ENCODE measurements around the gene OR8B8. TPM values are rescaled to one million over a fixed set of nuclear protein-coding genes. Genes with fewer than 3 reads are reported as not detected.
A peak's percentile ranks its signal among the peaks of the same experiment; 100 is the strongest.

OR8B8 gene, protein sequence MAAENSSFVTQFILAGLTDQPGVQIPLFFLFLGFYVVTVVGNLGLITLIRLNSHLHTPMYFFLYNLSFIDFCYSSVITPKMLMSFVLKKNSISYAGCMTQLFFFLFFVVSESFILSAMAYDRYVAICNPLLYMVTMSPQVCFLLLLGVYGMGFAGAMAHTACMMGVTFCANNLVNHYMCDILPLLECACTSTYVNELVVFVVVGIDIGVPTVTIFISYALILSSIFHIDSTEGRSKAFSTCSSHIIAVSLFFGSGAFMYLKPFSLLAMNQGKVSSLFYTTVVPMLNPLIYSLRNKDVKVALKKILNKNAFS
- total RNA-seq = not detected
- 0 reads per million in 2 donors for total RNA-seq

DNA sequence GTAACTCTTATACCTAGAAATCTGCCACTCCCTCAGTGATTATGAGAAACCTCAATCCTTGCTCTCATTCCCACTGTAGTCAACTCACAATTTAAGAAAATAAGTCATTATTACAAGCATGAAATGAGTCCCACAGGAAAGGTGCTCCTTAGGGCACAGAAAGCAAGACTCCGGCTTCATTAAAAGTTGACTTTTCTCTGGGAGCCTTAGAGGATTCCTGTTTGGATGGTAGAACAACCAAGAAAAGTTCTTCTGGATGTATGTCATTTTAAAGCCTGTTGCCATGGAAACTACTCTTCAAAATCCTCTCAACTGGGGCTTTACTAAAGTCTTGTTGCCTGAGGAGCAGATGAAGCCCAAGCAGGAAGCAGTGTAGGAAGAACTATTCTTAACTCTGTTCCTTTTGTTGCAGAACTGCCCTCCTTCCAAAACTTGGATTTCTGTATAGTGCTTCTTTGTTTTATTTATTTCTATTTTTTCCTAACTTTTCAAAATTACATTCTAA lies at the start of gene OR8B8:
Gene OR8B8 (minus strand): TSS at position 51 of the 505 bp plus-strand sequence. CDS start 4,611 bp downstream, outside the sequence.
- no peaks in the 10 kb centered on the region for H3K36me3 Mint-ChIP-seq (ENCODE audit: low read depth)
- H3K4me1 Mint-ChIP-seq = no peaks in the 10 kb centered on the region
- DNase-seq (no peak), ATAC-seq (no peak)
- H3K27ac Mint-ChIP-seq = no peak within 1 kb of the TSS
- H3K4me3 Mint-ChIP-seq = no peak within 1 kb of the TSS
- H3K27me3 Mint-ChIP-seq = peaks cover 18% of the 10 kb centered on the region
- no peaks in the 10 kb centered on the region for H3K9me3 ChIP-seq (ENCODE audit: control insufficient read depth, low read length, poor library complexity, severe bottlenecking)

DNA sequence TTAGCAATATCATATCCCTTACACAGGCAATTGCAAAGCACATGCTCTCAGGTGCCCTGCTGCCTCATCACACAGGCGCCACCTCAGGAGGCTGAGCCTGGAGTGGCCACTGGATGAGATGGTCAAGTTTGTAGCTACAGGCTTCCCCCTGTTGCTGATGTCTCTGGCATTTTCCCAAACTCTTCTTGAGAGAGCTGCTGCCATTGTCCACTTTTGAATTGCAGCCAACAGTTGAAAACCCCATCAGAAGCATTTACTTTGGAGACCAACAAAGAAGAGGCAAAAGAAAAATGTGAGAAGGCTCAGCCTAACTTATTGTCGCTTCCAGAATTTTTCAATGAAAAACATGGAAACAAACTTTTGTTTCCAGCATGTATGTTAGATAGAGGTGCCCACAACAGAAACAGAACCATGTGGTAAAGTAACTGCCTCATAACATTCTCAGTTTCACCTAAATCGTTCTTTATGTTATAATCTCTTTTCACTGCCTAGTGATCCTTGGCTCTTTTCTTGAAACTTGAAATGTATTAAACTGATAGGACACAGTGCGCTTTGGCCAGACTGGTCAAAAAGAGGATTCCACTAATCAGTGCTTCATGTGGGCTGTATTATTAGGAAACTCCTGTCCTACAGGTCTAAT lies 47.6 kb upstream of the OR8B8 start:
- ATAC-seq (no peak), DNase-seq (no peak)
- H3K27ac Mint-ChIP-seq = no peak overlapping the region
- H3K4me3 Mint-ChIP-seq = no peak overlapping the region
- no peaks in the 10 kb centered on the region for H3K36me3 Mint-ChIP-seq (ENCODE audit: low read depth)
- peaks cover 4% of the 10 kb centered on the region for H3K27me3 Mint-ChIP-seq
- no peaks in the 10 kb centered on the region for H3K4me1 Mint-ChIP-seq
- H3K9me3 ChIP-seq (ENCODE audit: control insufficient read depth, low read length, poor library complexity, severe bottlenecking) = no peaks in the 10 kb centered on the region

GRCh38 chr11:124483422-124483821 lies 37.9 kb upstream of the OR8B8 start:
- Mint-ChIP-seq H3K4me1 (peaks cover 8% of the 10 kb centered on the region), H3K36me3 (ENCODE audit: low read depth) (no peaks in the 10 kb centered on the region), H3K4me3 (no peak overlapping the region), H3K27ac (no peak overlapping the region), H3K27me3 (peaks cover 16% of the 10 kb centered on the region)
- H3K9me3 ChIP-seq (ENCODE audit: control insufficient read depth, low read length, poor library complexity, severe bottlenecking) = no peaks in the 10 kb centered on the region
- no peak for DNase-seq
- ATAC-seq = no peak

DNA sequence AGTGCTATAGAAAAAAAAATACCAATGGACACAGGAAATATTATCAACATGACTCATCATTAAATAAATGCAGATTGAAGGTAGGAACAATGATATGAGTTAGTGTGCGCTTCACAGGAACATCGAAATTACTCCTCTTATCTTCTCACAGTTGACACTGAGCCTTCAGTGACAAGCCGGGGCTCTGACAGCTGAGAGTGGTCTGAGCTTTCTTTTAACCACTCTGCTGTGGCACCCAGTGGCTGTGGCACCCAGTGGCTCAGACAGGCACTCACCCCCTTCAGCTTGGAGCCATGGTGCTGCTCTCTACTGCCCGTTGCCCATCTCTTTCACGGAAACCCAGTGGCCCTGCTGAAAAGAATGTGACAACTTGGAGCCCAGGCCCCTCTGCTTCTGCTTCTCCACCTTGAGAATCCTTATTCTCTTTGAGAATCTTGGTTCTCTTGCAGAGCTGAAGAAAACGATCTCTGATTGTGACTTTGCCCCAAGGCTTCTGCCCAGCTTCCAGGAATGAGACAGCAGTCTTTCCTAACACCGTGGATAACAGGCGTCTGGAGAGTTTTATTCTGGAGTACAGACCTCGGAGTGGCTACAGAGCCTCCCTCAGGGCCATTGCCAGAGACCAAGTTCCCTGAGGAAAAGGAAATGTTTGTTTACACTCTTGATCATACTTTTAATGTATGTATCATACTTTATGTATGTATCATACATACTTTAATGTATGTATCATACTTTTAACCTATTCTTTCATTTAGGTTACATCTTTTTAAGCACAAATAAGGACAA lies 37.1 kb upstream of the OR8B8 start:
- Mint-ChIP-seq H3K27ac (no peak overlapping the region), H3K4me3 (peak overlapping the region; percentile 34)

DNA sequence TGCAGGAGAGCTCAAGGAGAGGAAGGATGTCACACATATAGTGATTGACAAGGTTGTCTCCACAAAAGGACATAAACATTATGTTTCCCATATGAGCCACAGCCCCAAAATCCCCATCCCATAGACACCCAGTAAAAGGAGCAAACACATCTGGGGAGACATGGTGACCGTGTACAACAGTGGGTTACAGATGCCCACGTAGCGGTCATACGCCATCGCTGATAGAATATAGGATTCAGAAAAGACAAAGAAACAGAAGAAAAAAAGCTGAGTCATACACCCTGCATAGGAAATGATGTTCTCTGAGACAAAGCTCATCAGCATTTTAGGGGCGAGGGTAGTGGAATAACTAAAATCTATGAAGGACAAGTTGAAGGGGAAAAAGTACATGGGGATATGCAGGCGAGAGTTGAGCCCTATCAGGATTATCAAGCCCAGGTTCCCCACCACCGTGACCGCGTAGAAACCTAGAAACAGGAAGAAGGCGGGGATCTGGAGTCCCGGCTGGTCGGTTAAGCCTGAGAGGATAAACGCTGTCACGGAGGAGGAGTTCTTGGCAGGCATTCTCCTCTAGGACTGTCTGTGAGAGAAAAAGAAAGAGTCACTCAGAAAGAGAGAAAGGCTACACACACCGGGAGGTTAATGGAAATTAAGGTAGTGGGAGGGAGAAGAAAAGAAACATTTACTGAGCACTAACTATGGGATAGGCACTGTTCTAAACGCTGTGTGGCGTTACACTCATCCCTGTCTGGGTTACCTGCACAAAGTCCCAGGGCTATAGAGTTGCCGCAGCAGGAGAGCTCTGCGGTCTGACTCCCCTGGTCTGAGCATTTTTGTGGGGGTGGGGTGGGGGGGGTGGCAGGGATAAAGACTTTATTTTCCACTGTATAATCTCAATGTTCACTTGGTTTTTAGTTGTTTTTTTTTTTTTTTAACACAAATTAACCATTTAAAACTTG lies 36.1 kb upstream of the OR8B8 start:
- ATAC-seq (no peak), DNase-seq (no peak)
- H3K9me3 ChIP-seq (ENCODE audit: control insufficient read depth, low read length, poor library complexity, severe bottlenecking) = no peaks in the 10 kb centered on the region
- peaks cover 8% of the 10 kb centered on the region for H3K4me1 Mint-ChIP-seq
- H3K27ac Mint-ChIP-seq = no peak overlapping the region
- peak overlapping the region; percentile 47 for H3K4me3 Mint-ChIP-seq
- peaks cover 16% of the 10 kb centered on the region for H3K27me3 Mint-ChIP-seq
- H3K36me3 Mint-ChIP-seq (ENCODE audit: low read depth) = no peaks in the 10 kb centered on the region

More for the DNA sequence above, 37.1 kb upstream of the OR8B8 start:
- Mint-ChIP-seq H3K27me3 (peaks cover 16% of the 10 kb centered on the region), H3K36me3 (ENCODE audit: low read depth) (no peaks in the 10 kb centered on the region), H3K4me1 (peaks cover 8% of the 10 kb centered on the region)
- no peaks in the 10 kb centered on the region for H3K9me3 ChIP-seq (ENCODE audit: control insufficient read depth, low read length, poor library complexity, severe bottlenecking)
- no peak for DNase-seq
- no peak for ATAC-seq

DNA sequence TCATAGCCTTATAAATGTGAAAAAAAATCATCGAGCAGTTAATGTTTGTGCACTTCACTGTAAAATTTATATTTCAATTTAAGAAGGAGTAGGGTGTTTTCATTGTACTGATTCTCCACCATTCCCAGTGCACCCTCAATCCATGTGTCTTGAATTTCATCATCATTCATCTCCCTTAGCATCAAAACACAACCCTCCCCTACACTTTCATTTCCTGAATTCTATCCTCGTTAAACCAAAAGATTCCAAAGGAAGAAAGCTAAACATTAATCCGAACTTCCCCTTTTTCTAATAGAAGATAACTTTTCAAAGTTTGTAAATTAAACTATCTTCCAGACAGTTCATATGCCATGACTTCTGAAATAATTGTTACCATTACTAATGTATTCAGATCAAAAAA lies 34.1 kb upstream of the OR8B8 start:
- H3K4me1 Mint-ChIP-seq = peaks cover 8% of the 10 kb centered on the region
- no peaks in the 10 kb centered on the region for H3K36me3 Mint-ChIP-seq (ENCODE audit: low read depth)
- H3K4me3 Mint-ChIP-seq = no peak overlapping the region
- peaks cover 27% of the 10 kb centered on the region for H3K27me3 Mint-ChIP-seq
- DNase-seq = no peak
- H3K9me3 ChIP-seq (ENCODE audit: control insufficient read depth, low read length, poor library complexity, severe bottlenecking) = no peaks in the 10 kb centered on the region
- ATAC-seq = no peak
- H3K27ac Mint-ChIP-seq = no peak overlapping the region

GRCh38 chr11:124475265-124475664 lies 29.8 kb upstream of the OR8B8 start:
- Mint-ChIP-seq H3K4me1 (no peaks in the 10 kb centered on the region), H3K36me3 (ENCODE audit: low read depth) (no peaks in the 10 kb centered on the region), H3K27me3 (peaks cover 26% of the 10 kb centered on the region), H3K27ac (no peak overlapping the region), H3K4me3 (no peak overlapping the region)
- no peak for ATAC-seq
- no peaks in the 10 kb centered on the region for H3K9me3 ChIP-seq (ENCODE audit: control insufficient read depth, low read length, poor library complexity, severe bottlenecking)
- DNase-seq = no peak

DNA sequence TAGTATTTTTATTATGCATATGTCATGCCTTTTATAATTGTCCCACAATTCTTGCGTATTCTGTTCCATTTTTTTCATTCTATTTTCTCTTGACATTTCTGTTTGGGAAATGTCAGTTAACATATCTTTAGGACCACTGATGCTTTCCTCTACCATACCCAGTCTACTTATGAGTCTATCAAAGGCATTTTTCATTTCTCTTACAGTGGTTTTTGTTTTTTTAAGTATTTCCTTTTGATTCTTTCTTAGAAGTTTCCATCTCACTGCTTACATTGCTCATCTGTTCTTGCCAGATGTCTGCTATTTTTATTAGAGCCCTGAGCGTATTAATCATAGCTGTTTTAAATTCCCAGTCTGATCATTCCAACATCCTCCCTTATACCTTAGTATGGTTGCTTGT lies 29.3 kb upstream of the OR8B8 start:
- no peaks in the 10 kb centered on the region for H3K9me3 ChIP-seq (ENCODE audit: control insufficient read depth, low read length, poor library complexity, severe bottlenecking)
- H3K4me3 Mint-ChIP-seq = no peak overlapping the region
- DNase-seq (no peak), ATAC-seq (no peak)
- H3K27me3 Mint-ChIP-seq = peaks cover 25% of the 10 kb centered on the region
- H3K4me1 Mint-ChIP-seq = no peaks in the 10 kb centered on the region
- no peak overlapping the region for H3K27ac Mint-ChIP-seq
- H3K36me3 Mint-ChIP-seq (ENCODE audit: low read depth) = no peaks in the 10 kb centered on the region

DNA sequence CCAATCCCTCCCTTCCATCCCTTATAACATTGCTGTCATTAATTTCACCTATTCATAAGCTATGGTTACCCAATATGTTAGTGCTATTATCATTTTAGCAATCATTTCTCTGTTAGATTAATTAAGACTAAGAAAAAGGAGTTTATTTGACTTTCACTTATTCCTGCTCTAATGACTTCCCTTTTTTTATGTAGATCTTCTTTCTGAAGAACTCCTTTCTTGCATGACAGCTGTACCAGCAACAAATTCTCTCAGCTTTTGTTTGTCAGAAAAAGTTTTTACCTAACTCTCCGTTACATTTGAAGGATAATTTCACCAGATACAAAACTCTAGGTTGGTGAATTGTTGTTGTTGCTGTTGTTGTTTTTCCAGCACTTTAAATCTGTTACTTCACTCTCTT lies 28.6 kb upstream of the OR8B8 start:
- ATAC-seq (no peak), DNase-seq (no peak)
- H3K27me3 Mint-ChIP-seq = peaks cover 21% of the 10 kb centered on the region
- H3K36me3 Mint-ChIP-seq (ENCODE audit: low read depth) = no peaks in the 10 kb centered on the region
- H3K27ac Mint-ChIP-seq = no peak overlapping the region
- no peak overlapping the region for H3K4me3 Mint-ChIP-seq
- H3K9me3 ChIP-seq (ENCODE audit: control insufficient read depth, low read length, poor library complexity, severe bottlenecking) = no peaks in the 10 kb centered on the region
- no peaks in the 10 kb centered on the region for H3K4me1 Mint-ChIP-seq

- Mint-ChIP-seq H3K4me1 (no peaks in the 10 kb centered on the region), H3K36me3 (ENCODE audit: low read depth) (no peaks in the 10 kb centered on the region), H3K4me3 (no peak overlapping the region), H3K27me3 (peaks cover 21% of the 10 kb centered on the region), H3K27ac (no peak overlapping the region)
- no peaks in the 10 kb centered on the region for H3K9me3 ChIP-seq (ENCODE audit: control insufficient read depth, low read length, poor library complexity, severe bottlenecking)
- DNase-seq = no peak
- ATAC-seq = no peak
Measured at GRCh38 chr11:124473476-124473875, 28.0 kb upstream of the OR8B8 start.

DNA sequence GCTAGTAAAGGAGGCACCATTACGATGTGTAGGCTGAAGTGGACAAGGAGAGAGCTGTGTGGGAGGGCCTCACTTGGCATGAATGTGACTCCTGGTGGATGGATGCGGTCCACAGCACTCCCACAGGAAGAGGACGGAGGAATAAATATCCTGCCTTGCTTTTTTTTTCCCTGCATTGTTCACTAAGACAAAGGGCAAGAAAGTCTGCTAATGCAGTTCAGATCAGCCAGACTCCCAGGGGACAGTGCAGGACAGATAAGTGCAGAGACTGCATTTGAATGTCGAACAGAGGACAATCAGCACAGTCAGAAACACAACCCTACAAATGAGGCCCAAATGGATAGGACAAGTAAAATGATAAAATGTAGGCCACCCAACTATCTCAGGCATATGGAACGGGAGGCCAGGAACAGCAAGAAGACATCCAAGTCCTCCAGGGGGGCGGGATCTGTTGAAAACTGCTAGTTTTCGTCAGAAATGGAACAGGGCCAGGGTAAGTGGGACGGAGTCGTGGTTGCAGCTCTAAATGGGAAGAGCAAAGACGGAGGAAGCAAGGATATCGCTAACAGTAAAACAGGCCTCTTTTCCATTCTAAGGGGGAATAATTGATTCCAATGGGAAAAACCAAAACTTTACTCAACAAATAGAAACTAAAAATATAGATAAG lies 25.2 kb upstream of the OR8B8 start:
- no peak for ATAC-seq
- Mint-ChIP-seq H3K36me3 (ENCODE audit: low read depth) (no peaks in the 10 kb centered on the region), H3K27me3 (peaks cover 26% of the 10 kb centered on the region), H3K4me1 (no peaks in the 10 kb centered on the region), H3K27ac (no peak overlapping the region), H3K4me3 (no peak overlapping the region)
- H3K9me3 ChIP-seq (ENCODE audit: control insufficient read depth, low read length, poor library complexity, severe bottlenecking) = no peaks in the 10 kb centered on the region
- DNase-seq = no peak

GRCh38 chr11:124467381-124467927 lies 22.0 kb upstream of the OR8B8 start:
- Mint-ChIP-seq H3K4me3 (no peak overlapping the region), H3K4me1 (no peaks in the 10 kb centered on the region), H3K27ac (no peak overlapping the region), H3K36me3 (ENCODE audit: low read depth) (no peaks in the 10 kb centered on the region), H3K27me3 (peaks cover 32% of the 10 kb centered on the region)
- H3K9me3 ChIP-seq (ENCODE audit: control insufficient read depth, low read length, poor library complexity, severe bottlenecking) = no peaks in the 10 kb centered on the region
- no peak for DNase-seq
- no peak for ATAC-seq
